ENCODE results near the gene ALG2. TPM values are rescaled to one million over a fixed set of nuclear protein-coding genes. Genes with fewer than 3 reads are reported as not detected.

ALG2 gene
- total RNA-seq, 1 donor = 51.8 TPM

DNA sequence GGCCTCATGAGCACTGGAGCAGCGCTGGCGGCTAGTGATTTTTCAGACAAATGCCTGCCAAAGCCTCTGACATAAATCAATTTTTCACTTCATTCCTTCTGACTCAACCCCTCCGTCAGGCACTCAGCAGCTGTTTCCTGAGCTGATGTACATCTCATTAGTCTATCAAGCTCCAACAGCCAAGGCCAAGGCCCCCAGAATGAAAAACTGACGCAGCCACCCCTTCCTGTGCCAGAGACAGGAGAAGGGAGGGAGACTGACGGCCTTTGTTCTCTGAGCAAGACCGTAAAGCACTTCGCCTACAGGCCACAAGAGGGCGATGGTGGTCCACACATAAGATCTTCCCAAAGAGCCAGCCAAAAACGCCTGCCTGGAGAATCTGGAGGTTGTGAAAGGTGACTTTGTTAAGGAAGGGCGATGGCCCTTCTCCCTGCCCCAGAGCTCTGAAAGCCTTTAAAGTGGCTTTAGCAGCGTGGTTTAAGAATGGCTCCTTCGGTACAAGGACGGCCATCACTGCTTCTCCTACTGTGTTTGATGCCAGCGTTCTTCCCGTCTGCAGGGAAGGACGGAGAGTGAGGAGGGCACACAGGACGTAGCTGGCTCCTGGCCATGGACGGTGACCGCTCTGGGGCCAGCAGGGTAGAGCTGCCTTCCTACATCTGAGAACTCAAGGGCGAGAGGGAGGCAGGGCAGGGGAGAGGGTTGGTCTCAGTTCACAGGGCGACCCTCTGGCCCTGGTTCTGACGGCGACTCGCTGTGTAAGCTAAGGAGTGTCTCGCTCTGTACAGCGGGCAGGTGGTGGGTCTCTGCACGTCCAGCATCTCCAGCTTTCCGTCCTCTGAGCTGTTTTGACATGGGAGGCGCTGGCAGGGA, 37.0 kb downstream of the ALG2 start:
- DNase-seq (ENCODE audit: insufficient read length, low spot score, missing footprints) = peak; percentile 90
- H3K4me2 ChIP-seq (ENCODE audit: insufficient read depth, low read length) = peak overlapping the region; percentile 90
- H3K27ac ChIP-seq (ENCODE audit: low read depth, low read length) = no peak overlapping the region
- TF ChIP-seq, protein P1, sequence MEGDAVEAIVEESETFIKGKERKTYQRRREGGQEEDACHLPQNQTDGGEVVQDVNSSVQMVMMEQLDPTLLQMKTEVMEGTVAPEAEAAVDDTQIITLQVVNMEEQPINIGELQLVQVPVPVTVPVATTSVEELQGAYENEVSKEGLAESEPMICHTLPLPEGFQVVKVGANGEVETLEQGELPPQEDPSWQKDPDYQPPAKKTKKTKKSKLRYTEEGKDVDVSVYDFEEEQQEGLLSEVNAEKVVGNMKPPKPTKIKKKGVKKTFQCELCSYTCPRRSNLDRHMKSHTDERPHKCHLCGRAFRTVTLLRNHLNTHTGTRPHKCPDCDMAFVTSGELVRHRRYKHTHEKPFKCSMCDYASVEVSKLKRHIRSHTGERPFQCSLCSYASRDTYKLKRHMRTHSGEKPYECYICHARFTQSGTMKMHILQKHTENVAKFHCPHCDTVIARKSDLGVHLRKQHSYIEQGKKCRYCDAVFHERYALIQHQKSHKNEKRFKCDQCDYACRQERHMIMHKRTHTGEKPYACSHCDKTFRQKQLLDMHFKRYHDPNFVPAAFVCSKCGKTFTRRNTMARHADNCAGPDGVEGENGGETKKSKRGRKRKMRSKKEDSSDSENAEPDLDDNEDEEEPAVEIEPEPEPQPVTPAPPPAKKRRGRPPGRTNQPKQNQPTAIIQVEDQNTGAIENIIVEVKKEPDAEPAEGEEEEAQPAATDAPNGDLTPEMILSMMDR (IDR thresholded peaks at IDR 0.05; ENCODE audit: extremely low read depth, low read depth, low read length) = peak; percentile 98
- H3K79me2 ChIP-seq (ENCODE audit: insufficient read depth, low read length) = no peaks in the 10 kb centered on the region
- no peaks in the 10 kb centered on the region for H3K36me3 ChIP-seq (ENCODE audit: insufficient read depth, low read length)
- peak overlapping the region; percentile 70 for H3K4me3 ChIP-seq (ENCODE audit: insufficient read depth, low read length)
- peak overlapping the region; percentile 98 for H2AFZ ChIP-seq (ENCODE audit: low read length)
- H3K9me3 ChIP-seq (ENCODE audit: low read depth, low read length) = no peaks in the 10 kb centered on the region
- H3K4me1 ChIP-seq (ENCODE audit: insufficient read depth, low read length) = peaks cover 7% of the 10 kb centered on the region
- no peaks in the 10 kb centered on the region for H4K20me1 ChIP-seq (ENCODE audit: insufficient read depth, low read length)
- H3K27me3 ChIP-seq (ENCODE audit: insufficient read depth, low read length) = peaks cover 37% of the 10 kb centered on the region

DNA sequence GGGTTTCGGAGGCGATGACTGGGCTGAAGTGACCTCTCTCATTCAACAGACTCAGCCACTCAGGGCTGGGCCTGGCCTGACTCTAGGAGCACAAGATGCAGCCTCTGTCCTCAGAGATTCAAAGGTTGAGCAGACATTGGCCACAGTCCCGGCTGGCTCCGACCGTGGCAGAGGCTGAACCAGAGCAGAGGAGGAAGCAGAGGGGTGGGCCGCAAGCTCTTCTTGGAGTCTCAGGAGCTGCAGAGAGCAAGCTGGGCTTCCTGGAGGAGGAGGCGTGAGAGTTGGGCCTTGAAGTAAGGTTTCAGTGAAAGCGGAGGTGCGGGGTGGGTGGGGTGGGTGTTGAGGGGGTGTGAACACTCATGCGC, 37.6 kb downstream of the ALG2 start:
- Histone ChIP-seq H3K4me3 (ENCODE audit: insufficient read depth, low read length) (no peak overlapping the region), H3K27ac (ENCODE audit: low read depth, low read length) (no peak overlapping the region), H4K20me1 (ENCODE audit: insufficient read depth, low read length) (no peaks in the 10 kb centered on the region), H3K36me3 (ENCODE audit: insufficient read depth, low read length) (no peaks in the 10 kb centered on the region), H3K27me3 (ENCODE audit: insufficient read depth, low read length) (peaks cover 32% of the 10 kb centered on the region), H3K4me2 (ENCODE audit: insufficient read depth, low read length) (peak overlapping the region; percentile 90), H3K9me3 (ENCODE audit: low read depth, low read length) (no peaks in the 10 kb centered on the region), H3K4me1 (ENCODE audit: insufficient read depth, low read length) (peaks cover 7% of the 10 kb centered on the region), H2AFZ (ENCODE audit: low read length) (peak overlapping the region; percentile 98), H3K79me2 (ENCODE audit: insufficient read depth, low read length) (no peaks in the 10 kb centered on the region)
- TF ChIP-seq, protein P1 (IDR thresholded peaks at IDR 0.05; ENCODE audit: extremely low read depth, low read depth, low read length) = no peak
- no peak for DNase-seq (ENCODE audit: insufficient read length, low spot score, missing footprints)

GRCh38 chr9:99183616-99184015, 38.1 kb downstream of the ALG2 start:
- Histone ChIP-seq H3K27ac (ENCODE audit: low read depth, low read length) (no peak overlapping the region), H3K36me3 (ENCODE audit: insufficient read depth, low read length) (no peaks in the 10 kb centered on the region), H2AFZ (ENCODE audit: low read length) (no peak overlapping the region), H3K4me2 (ENCODE audit: insufficient read depth, low read length) (no peak overlapping the region), H3K4me1 (ENCODE audit: insufficient read depth, low read length) (peaks cover 7% of the 10 kb centered on the region), H4K20me1 (ENCODE audit: insufficient read depth, low read length) (no peaks in the 10 kb centered on the region), H3K79me2 (ENCODE audit: insufficient read depth, low read length) (no peaks in the 10 kb centered on the region), H3K27me3 (ENCODE audit: insufficient read depth, low read length) (peaks cover 27% of the 10 kb centered on the region), H3K4me3 (ENCODE audit: insufficient read depth, low read length) (no peak overlapping the region), H3K9me3 (ENCODE audit: low read depth, low read length) (no peaks in the 10 kb centered on the region)
- TF ChIP-seq, protein P1 (IDR thresholded peaks at IDR 0.05; ENCODE audit: extremely low read depth, low read depth, low read length) = no peak
- DNase-seq (ENCODE audit: insufficient read length, low spot score, missing footprints) = no peak

DNA sequence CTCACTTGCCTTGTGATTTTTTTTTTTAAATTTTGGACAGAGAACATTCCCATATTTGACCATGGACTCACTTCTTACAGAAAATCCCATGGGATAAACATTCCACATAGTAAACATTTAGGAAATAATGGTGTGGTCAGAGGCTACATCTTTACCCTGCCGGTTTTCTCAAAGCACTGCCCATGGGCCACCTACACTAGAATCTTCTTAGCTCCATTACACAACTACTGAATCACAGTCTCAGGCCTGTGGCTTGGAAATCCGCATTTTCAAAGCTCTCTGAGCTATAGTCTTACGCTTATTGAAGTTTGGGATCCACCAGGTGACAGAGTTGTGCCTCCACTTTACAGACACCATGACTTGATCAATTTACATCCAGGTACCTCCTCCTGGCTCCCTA, 39.4 kb downstream of the ALG2 start:
- Histone ChIP-seq H3K4me3 (ENCODE audit: insufficient read depth, low read length) (no peak overlapping the region), H3K79me2 (ENCODE audit: insufficient read depth, low read length) (no peaks in the 10 kb centered on the region), H3K4me2 (ENCODE audit: insufficient read depth, low read length) (no peak overlapping the region), H3K9me3 (ENCODE audit: low read depth, low read length) (no peaks in the 10 kb centered on the region), H3K27me3 (ENCODE audit: insufficient read depth, low read length) (peaks cover 15% of the 10 kb centered on the region), H4K20me1 (ENCODE audit: insufficient read depth, low read length) (no peaks in the 10 kb centered on the region), H3K27ac (ENCODE audit: low read depth, low read length) (no peak overlapping the region), H3K4me1 (ENCODE audit: insufficient read depth, low read length) (peaks cover 7% of the 10 kb centered on the region), H3K36me3 (ENCODE audit: insufficient read depth, low read length) (no peaks in the 10 kb centered on the region), H2AFZ (ENCODE audit: low read length) (no peak overlapping the region)
- TF ChIP-seq, protein P1 (IDR thresholded peaks at IDR 0.05; ENCODE audit: extremely low read depth, low read depth, low read length) = no peak
- no peak for DNase-seq (ENCODE audit: insufficient read length, low spot score, missing footprints)
